GM21390 (cell line): ENCODE data around the gene ZSCAN5A.
"Not testable (repeated sequence)": the region's sequence is repeated elsewhere in the genome, so short reads cannot be mapped to it uniquely, and the experiment has no call there.

Source experiments
- ATAC-seq: cut with Tn5 transposase; IDR thresholded peaks from one replicate; pipeline ENCODE4 v1.9.1; 2021; ENCODE audit not compliant: unreplicated experiment

Gene ZSCAN5A

DNA sequence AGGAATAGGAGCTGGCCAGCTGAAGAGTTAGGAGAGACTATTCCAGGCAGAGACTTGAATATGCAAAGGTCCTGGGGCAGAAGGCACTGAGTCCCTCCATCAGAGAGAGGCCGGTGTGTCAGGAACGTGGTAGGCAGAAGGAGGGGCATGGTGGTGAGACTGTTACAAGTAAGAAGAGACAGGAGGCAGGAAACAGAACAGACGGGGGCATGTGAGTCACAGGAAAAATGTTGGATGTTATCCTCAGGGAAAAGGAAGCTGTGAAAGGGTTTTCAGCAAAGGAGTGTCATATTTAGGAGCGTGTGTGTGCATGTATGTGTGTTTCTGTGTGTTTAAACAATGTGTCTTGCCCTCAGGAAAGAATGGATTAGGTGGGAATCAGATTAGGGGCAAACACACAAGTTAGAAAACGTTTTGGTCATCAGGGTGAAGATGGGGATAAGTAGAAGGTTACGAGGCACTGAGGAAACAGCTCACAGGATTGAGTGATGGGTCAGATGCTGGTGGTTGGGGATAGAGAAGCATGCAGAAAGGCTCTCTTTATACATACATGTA lies 41.0 kb downstream of the ZSCAN5A start:
- ATAC-seq: no peak

DNA sequence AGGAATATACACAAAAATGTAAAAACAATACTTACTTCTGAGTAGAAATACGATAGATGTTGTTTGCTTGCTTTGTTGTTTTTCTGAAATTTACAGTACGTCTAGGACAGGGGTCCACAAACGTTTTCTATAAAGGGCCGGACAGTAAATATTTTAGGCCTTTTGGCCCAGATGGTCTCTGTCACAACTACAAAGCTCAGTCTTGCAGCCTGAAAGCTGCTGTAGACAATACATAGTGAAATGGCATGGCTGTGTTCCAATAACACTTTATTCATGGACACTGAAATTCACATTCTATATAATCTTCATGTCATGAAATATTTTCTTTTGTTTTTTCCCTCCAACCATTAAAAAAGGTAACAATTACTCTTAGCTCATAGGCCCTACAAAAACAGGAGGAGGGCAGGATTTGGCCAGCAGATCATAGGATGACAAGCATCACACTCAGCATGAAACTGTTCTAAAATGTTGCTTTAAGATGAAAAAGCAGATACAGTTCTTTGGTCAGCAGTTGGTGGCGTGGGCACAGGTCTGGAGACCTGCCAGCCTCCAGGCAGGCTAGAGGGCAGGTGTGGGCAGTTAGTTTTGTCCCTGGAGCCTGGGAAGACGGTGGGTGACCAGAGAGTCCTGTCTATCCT lies 42.4 kb downstream of the ZSCAN5A start, which contains the start of gene EDDM13:
Gene EDDM13, plus strand, starts transcription at position 588 of the 638 bp plus-strand sequence. CDS start 87 bp downstream, outside the sequence.
- no peak for ATAC-seq

DNA sequence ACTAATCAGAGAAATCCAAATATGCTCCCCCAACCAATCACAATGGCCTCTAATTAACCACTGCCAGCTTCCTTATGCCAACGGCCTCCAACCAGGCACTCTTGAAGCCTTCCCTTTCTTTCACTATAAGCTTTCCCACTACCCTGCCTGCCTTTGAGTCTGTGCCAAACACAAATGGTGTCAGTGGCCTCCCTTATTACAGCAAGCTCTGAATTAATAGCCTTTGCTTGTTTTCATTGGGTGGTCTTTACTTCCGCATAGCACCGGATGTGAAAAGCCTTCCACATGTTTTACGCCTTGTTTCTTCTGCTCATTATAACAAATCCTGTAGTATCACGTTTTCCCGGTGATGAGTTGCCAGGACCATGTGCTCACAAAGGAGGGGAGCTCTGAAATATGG lies 43.5 kb downstream of the ZSCAN5A start:
- ATAC-seq: no peak

DNA sequence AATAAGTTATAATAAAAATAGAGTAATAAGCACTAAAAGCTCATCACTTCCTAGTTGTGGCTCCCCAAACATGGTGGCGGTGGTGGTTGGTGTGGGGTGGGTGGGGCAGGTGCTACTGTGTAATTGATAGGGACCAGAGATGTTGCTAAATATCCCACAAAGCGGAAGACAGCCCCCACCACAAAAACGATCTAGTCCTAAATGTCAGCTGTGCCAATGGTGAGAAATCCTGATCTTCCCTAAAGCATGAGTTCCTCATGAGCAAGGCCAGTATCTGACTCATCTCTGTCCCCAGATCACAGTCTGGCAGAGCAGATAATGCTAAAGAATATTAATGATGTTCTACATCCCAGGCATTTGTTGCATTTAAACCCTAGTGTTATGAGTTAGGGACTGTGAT lies 44.0 kb downstream of the ZSCAN5A start:
- ATAC-seq: no peak

DNA sequence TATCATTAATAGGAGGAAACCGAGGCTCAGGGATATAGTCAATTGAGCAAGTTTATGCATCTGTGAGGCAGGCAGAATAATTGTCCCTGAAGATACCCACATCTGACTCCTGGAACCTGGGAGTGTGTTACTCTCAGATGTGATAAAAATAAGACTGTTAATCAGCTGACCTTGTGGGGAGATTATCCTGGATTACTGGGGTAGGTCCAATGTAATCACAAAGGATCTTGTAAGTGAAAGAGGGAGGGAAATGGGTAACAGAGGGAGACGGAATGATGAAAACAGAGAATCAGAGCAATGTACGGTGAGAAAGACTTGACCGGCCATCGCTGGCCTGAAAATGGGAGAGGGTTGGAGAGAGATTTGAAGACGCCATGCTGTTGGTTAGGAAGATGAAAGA lies 45.3 kb downstream of the ZSCAN5A start:
- ATAC-seq: no peak

DNA sequence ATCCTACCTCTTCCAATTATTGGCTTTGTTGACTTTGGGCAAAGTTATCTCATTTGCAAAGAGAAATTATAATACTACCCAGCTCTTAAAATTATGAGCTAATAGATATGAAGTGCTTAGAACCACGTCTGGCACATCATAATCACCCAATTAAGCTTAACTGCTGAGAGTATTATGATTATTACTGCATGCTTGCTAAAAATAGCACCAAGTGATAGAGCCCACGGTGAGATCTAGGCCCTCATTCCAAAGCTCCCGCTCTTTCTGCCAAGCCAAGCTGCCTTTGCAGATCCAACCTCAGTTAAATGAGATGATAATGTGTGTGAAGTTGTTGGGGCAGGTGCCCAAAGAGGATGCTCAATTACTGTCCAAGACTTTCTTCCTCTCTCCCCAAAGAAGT lies 48.6 kb downstream of the ZSCAN5A start:
- ATAC-seq: no peak

DNA sequence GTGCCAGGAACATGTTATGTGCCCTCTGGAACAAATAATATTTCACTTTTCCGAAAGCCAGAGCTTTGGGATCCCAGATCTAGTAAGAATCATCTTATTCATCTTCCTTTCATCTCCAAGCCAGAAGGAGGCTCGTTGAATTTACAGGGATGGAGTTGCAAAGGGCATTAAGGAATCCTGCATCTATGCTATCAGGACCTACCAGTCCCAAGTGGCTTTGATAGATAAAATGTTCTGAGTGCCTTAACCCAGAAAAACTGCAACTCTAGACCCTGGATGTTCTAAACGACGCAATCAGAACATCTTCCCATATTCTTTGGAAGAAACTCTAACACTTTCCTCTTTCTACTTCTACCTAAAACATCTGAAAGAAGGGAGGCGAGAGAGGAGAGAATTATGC lies 51.3 kb downstream of the ZSCAN5A start:
- ATAC-seq: no peak

DNA sequence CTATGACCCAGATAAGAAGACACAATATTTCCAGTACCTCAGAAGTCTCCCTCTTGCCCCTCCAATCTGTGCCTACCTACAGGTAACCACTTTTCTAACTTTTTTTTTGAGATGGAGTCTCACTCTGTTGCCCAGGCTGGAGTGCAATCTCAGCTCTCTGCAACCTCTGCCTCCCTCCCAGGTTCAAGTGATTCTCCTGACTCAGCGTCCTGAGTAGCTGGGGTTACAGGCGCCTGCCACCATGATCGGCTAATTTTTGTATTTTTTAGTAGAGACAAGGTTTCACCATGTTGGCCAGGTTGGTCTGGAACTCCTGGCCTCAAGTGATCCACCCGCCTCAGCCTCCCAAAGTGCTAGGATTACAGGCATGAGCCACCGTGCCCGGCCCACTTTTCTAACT lies 52.7 kb downstream of the ZSCAN5A start:
- not testable (repeated sequence) for ATAC-seq

DNA sequence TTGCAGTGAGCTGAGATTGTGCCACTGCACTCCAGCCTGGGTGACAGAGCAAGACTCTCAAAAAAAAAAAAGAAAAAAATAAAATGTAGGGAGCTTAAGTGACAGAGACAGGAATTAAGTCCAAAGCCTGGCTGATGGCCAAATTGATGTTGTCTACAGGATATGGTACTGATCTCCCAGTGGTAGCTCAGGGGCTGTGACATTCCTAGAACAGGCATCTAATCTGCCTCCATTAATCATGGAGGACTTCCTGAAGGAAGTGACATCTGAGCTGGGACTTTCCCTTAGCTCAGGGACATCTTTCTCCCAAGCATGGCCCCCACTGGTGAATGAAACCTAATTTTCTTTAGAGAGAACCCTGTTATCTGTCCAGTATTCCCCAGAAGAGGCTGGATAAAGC lies 53.5 kb downstream of the ZSCAN5A start:
- ATAC-seq: no peak

DNA sequence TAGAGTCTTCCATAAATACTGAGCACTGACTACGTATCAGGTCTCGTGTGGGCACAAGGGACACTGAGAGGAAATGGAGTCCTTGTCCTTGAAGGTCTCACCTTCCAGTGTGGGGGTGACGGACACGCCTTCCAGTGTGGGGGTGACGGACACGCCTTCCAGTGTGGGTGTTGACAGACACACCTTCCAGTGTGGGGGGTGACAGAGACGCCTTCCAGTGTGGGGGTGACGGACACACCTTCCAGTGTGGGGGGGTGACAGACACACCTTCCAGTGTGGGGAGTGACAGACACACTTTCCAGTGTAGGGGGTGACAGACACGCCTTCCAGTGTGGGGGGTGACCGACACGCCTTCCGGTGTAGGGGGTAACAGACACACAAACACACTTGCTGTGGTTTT lies 56.4 kb downstream of the ZSCAN5A start:
- ATAC-seq: no peak

DNA sequence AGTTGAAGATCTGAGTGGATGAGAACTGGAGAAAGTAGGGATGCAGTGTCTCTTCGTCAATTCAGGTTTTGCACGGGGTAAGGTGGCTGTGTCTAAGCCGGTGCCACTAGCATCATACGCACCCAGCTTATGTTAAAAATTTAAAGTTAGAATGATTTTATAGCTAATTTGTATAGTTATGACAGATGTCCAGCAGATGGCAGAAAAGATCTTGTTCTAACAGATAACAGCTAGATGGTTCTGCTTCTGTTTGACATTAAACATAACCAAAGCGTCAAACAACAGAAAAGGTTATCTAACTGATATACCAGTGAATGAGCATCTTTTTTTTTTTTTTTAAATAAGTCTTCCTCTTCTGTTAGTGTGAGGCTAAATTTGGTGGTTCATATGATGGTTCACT lies 60.9 kb downstream of the ZSCAN5A start:
- ATAC-seq: no peak

DNA sequence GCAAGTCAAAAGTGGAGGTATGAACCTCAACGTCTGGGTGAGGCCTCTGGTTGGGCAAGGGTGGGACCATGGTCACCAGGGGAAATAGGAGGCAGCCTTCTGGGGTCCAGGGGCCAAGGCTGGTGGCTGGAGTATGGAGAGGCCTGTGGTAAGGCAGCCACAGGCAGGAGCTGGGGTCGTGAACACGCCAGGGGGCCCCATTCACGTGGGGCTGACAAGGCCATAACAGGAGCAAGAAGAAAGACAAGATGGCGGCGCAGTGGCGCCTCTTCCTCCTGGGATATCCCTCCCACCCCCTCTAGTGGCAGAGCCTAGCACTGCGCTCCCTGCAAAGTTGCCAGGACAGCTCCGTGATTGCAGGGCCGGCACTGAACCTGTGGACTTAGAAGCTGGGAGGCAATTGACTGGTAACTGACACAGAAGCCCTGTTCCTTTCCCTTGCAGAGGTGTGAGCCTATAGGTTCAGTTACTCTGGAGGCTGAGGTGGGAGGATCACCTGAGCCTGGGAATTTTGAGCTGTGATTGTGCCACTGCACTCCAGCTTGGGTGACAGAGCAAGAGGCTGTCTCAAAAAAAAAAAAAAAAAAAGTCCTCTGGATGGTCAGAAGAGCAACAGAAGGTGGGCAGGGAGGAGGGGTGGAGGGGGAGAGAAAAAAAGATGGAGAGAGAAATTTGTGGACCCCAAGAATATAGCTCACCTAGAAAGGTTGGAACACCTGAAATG lies 61.8 kb downstream of the ZSCAN5A start:
- peak; percentile 61 for ATAC-seq

DNA sequence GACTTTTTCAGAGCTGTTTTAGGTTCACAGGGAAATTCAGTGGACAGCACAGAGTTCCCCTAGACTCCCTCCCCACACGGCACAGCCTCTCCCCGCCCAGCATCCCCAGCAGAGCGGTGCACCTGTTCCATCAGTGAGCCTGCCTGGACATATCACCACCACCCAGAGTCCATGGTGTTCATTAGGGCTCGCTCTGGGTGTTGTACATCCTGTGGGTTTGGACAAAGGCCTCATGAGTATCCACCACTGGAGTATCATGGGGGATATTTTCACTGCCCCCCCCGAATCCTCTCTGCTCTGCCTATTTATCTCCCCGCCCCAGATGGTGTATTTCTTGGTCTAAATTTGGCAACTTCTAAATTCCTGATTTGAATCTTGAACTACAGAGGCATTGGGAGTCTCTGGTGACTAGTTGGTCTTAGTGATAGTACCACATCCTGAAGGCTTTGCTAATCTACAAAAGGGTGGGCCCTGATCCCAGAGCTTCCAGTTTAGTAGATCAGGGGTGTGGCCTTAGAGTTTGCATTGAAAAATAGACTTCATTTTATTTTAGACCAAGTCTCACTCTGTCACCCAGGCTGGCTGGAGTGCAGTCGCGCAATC lies 65.8 kb downstream of the ZSCAN5A start:
- ATAC-seq: not testable (repeated sequence)

DNA sequence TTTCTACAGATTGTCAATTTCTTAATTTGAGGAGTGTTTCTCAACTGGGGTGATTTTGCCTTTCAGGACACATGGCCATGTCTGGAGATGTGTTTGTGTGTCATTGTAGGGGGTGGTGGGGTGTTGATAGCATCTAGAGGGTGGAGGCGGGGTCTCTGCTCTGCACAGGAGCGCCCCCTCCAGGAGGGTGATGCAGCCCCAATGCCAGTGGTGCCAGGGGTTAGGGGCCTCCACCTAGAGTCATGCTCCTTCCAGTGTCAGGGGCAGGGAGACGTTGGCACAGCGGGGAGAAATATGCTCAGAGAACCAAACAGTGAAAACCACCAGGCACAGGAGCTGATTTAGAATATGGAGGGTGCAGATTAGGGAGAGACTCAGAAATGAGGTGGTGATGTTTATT lies 68.9 kb downstream of the ZSCAN5A start:
- ATAC-seq: not testable (repeated sequence)

DNA sequence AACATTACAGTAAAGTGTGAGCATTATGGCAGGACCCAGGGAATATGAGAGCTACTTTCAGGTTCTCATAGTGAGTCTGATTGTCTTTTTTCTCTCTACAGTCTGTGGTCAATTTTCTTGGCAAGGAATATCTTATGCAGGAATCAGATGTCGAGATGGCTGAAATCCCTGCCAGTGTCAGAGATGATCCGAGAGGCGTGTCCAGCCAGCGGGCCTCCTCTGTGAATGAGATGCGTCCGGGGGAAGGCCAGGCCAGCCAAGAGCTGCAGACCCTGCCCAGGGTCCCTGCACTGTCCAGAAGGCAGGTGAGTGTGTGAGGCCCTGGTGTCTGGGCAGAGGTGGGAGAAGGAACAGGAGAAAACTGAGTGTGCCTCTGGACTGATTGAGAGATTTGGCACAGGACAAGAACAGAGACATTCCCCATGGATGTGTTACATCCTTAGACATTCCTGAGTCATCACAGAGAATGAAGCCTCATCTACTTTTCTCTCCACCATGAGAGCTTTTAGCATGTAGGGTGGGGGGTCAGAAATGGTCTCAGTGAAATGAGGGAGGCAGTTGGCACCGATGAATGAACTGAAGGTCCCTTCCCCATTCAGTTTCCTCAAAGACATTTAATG lies 69.4 kb downstream of the ZSCAN5A start:
- ATAC-seq: no peak

DNA sequence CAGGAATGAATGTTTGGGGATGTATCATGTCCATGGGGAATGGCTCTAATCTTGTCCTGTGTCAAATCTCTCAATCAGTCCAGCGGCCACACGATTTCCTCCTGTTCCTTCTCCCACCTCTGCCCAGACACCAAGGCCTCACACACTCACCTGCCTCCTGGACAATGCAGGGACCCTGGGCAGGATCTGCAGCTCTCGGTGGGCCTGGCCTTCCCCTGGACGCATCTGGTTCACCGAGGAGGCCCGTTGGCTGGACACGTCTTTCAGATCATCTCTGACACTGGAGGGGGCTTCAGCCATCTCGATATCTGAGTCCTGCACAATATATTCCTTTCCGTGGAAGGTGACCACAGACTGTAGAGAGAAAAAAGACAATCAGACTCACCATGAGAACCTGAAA lies 91.2 kb downstream of the ZSCAN5A start:
- no peak for ATAC-seq

DNA sequence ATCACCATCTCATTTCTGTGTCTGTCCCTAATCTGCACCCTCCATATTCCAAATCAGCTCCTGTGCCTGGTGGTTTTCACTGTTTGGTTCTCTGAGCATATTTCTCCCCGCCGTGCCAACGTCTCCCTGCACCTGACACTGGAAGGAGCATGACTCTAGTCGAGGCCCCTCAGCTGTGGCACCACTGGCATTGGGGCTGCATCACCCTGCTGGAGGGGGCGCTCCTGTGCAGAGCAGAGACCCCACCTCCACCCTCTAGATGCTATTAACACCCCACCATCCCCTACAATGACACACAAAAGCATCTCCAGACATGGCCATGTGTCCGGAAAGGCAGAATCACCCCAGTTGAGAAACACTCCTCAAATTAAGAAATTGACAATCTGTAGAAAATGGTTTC lies 91.7 kb downstream of the ZSCAN5A start:
- no peak for ATAC-seq

DNA sequence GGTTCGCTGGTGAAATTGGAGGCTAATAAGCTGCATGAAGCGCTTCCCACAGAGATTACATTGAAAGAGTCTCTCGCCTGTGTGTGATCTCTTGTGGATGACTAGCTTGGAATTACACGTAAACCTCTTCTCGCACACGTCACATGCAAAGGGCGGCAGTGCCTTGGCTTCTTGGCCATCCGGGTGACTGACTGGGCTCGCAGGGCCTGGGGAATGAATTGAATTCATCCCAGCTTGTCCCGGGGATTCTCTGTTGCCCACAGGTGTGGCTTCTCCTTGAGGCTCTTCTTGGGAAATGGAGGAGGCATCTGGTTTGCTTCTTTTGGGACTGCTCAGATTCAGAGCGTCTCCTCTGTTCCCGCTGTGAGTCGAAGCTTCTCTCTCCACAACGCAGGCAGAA lies 92.8 kb downstream of the ZSCAN5A start:
- ATAC-seq: no peak

DNA sequence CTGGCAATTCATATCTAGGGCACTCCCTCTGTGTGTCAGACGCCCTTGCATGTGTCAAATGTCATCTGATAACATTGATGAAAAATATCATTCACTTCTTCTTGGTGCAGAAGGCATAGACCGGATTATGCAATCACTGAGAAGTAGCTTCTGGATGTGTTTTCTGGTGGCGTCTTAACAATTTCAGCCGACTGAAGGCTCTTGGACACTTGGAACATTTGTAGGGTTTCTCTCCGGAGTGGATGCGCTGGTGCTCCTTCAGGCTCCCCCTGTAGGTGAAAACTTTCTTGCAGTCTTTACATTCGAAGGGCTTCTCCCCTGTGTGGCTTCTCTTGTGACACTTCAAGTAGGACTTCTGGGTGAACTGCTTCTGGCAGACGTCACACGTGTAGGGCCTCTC lies 93.2 kb downstream of the ZSCAN5A start:
- not testable (repeated sequence) for ATAC-seq

DNA sequence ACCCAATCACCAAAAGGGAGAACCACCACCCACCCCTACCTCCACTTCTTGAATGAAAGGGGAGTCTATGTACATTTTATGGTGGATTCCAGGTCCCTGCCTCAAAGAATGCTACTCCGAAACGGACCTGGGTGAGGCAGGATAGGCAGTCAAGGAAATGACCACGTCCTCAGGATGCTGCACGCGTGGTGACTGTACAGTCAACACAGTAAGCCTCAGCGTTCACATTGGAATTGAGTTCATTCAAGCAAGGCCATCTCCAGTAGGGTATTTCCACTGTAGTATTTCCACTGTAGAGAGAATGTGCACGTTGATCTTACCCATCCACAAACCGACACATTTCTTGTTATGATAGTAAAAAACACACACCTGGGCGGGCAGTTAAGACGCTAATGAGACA lies 95.7 kb downstream of the ZSCAN5A start:
- ATAC-seq: no peak
